Astrocyte (in vitro differentiated cells and primary cell): Measurements from ENCODE around the gene MAPRE2. TPM values are rescaled to one million over a fixed set of nuclear protein-coding genes. Genes with fewer than 3 reads are reported as not detected.

ENCODE experiments used
- DNase-seq: peaks from one replicate; pipeline ENCODE4 v3.0.0-alpha.2; 2010; ENCODE audit warnings: low read depth
- FAIRE-seq: peaks from 2 replicates; lab custom pipeline; 2011; peaks lifted over from hg19 to GRCh38; lab: Jason Lieb, UNC
- H2AFZ ChIP-seq: 2 replicates; pipeline ENCODE4 v1.6.0; 2012; ENCODE audit warnings: low read depth, low read length, inconsistent platforms
- H3K27ac ChIP-seq: 2 replicates; pipeline ENCODE4 v1.5.1; 2011; ENCODE audit warnings: low read depth, low read length, inconsistent platforms
- H3K27me3 ChIP-seq: 2 replicates; pipeline ENCODE4 v1.6.0; 2011; ENCODE audit warnings: low read length, inconsistent platforms; ENCODE audit not compliant: insufficient read depth
- H3K36me3 ChIP-seq: 2 replicates; pipeline ENCODE4 v1.5.1; 2011; ENCODE audit warnings: low read length, inconsistent platforms; ENCODE audit not compliant: insufficient read depth
- H3K4me1 ChIP-seq: 2 replicates; pipeline ENCODE4 v1.5.1; 2011; ENCODE audit warnings: low read length, inconsistent platforms; ENCODE audit not compliant: insufficient read depth
- H3K4me2 ChIP-seq: 2 replicates; pipeline ENCODE4 v1.6.0; 2012; ENCODE audit warnings: low read length, inconsistent platforms
- H3K4me3 ChIP-seq: 2 replicates; pipeline ENCODE4 v1.5.1; 2011; ENCODE audit warnings: low read depth, mild to moderate bottlenecking, low read length, inconsistent platforms; ENCODE audit not compliant: insufficient read depth
- H3K79me2 ChIP-seq: 2 replicates; pipeline ENCODE4 v1.6.0; 2012; ENCODE audit warnings: mild to moderate bottlenecking, low read length, inconsistent platforms; ENCODE audit not compliant: insufficient read depth
- H3K9ac ChIP-seq: 2 replicates; pipeline ENCODE4 v1.6.0; 2012; ENCODE audit warnings: mild to moderate bottlenecking, low read length, inconsistent platforms
- H3K9me3 ChIP-seq: 2 replicates; pipeline ENCODE4 v1.5.1; 2012; ENCODE audit warnings: low read depth, mild to moderate bottlenecking, low read length, inconsistent platforms; ENCODE audit not compliant: insufficient read depth
- H4K20me1 ChIP-seq: 2 replicates; pipeline ENCODE4 v1.6.0; 2012; ENCODE audit warnings: low read length, inconsistent platforms; ENCODE audit not compliant: insufficient read depth
- H3K27ac Mint-ChIP-seq: one replicate; pipeline ENCODE4 v1.8.0; 2021; ENCODE audit warnings: mild to moderate bottlenecking, mixed read lengths; ENCODE audit not compliant: unreplicated experiment
- H3K27me3 Mint-ChIP-seq: one replicate; pipeline ENCODE4 v1.8.0; 2021; ENCODE audit warnings: low read depth, mixed read lengths; ENCODE audit not compliant: unreplicated experiment
- H3K36me3 Mint-ChIP-seq: one replicate; pipeline ENCODE4 v1.8.0; 2021; ENCODE audit warnings: low read depth, mixed read lengths; ENCODE audit not compliant: unreplicated experiment
- H3K4me1 Mint-ChIP-seq: one replicate; pipeline ENCODE4 v1.8.0; 2021; ENCODE audit warnings: low read depth, mixed read lengths; ENCODE audit not compliant: unreplicated experiment
- H3K4me3 Mint-ChIP-seq: one replicate; pipeline ENCODE4 v1.8.0; 2021; ENCODE audit warnings: mild to moderate bottlenecking, moderate library complexity, mixed read lengths; ENCODE audit not compliant: unreplicated experiment
- H3K9me3 Mint-ChIP-seq: one replicate; pipeline ENCODE4 v1.8.0; 2021; ENCODE audit warnings: mild to moderate bottlenecking, mixed read lengths; ENCODE audit not compliant: unreplicated experiment
- EZH2 ChIP-seq: IDR thresholded peaks from 2 replicates; pipeline ENCODE4 v1.6.1; 2012; ENCODE audit warnings: mild to moderate bottlenecking, low read length, inconsistent platforms; ENCODE audit not compliant: insufficient read depth
- total RNA-seq: library from RNA; stranded (reverse); gene quantifications from 2 replicates; pipeline ENCODE4 v1.2.1, GENCODE V29; 2021
- TF ChIP-seq, protein P1 (sequence below): IDR thresholded peaks from 2 replicates; pipeline ENCODE4 v1.5.1; 2011; ENCODE audit warnings: low read depth, mild to moderate bottlenecking, inconsistent platforms, low read length, moderate library complexity; ENCODE audit not compliant: insufficient read depth

MAPRE2 gene
- total RNA-seq, 1 donor from 2014 or later = 33.8 TPM

DNA sequence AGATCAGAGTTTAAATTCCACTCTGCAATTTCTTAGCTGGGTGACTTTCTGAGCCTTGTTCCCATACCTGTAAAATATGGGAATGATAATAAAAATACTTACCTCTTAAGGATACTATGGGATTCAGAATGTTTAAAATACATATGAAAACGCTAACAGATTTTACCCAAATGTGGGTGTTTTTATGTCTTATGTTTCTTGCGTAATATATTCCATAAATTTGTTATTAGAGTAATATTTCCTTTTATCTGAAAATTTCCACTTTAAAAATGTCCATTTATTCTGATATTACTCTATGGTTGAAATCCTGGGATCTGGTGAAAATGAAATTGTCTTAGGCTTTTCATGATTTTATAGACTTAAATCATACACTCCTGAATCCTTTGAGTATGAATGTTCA is 45.5 kb downstream of the MAPRE2 start:
- H4K20me1 ChIP-seq = no peaks in the 10 kb centered on the region
- H3K36me3 ChIP-seq = no peaks in the 10 kb centered on the region
- no peak overlapping the region for H3K27ac ChIP-seq
- no peak for FAIRE-seq
- no peaks in the 10 kb centered on the region for H3K27me3 Mint-ChIP-seq
- peaks cover 2% of the 10 kb centered on the region for H3K36me3 Mint-ChIP-seq
- peaks cover 2% of the 10 kb centered on the region for H3K9me3 Mint-ChIP-seq
- H3K4me2 ChIP-seq = no peak overlapping the region
- TF ChIP-seq, protein P1, sequence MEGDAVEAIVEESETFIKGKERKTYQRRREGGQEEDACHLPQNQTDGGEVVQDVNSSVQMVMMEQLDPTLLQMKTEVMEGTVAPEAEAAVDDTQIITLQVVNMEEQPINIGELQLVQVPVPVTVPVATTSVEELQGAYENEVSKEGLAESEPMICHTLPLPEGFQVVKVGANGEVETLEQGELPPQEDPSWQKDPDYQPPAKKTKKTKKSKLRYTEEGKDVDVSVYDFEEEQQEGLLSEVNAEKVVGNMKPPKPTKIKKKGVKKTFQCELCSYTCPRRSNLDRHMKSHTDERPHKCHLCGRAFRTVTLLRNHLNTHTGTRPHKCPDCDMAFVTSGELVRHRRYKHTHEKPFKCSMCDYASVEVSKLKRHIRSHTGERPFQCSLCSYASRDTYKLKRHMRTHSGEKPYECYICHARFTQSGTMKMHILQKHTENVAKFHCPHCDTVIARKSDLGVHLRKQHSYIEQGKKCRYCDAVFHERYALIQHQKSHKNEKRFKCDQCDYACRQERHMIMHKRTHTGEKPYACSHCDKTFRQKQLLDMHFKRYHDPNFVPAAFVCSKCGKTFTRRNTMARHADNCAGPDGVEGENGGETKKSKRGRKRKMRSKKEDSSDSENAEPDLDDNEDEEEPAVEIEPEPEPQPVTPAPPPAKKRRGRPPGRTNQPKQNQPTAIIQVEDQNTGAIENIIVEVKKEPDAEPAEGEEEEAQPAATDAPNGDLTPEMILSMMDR = no peak
- no peak for TF ChIP-seq EZH2
- H3K4me1 Mint-ChIP-seq = peaks cover 22% of the 10 kb centered on the region
- H3K27ac Mint-ChIP-seq = no peak overlapping the region
- H3K79me2 ChIP-seq = no peaks in the 10 kb centered on the region
- H3K27me3 ChIP-seq = no peaks in the 10 kb centered on the region
- H3K9ac ChIP-seq = no peak overlapping the region
- H3K4me3 ChIP-seq = no peak overlapping the region
- DNase-seq = no peak
- no peaks in the 10 kb centered on the region for H3K9me3 ChIP-seq
- H2AFZ ChIP-seq = no peak overlapping the region
- no peak overlapping the region for H3K4me3 Mint-ChIP-seq
- peaks cover 8% of the 10 kb centered on the region for H3K4me1 ChIP-seq

DNA sequence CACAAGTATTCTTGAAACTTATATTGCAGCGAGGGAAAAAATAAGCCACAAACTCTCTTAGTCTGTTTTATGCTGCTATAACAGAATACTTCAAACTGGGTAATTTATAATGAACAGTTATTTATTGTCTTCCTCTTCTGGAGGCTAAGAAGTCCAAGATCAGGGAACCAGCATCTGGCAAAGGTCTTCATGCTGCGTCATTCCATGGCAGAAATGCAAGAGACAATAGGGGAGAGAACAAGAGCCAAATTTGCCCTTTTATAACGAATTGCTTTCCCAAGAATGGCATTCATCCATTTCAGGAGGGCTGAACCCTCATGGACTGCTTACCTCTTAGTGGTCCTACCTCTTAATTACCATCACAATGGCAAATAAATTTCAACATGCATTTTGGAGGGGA is 46.5 kb downstream of the MAPRE2 start:
- Histone ChIP-seq H3K27ac (no peak overlapping the region), H3K4me1 (peaks cover 8% of the 10 kb centered on the region), H3K9me3 (no peaks in the 10 kb centered on the region), H3K27me3 (no peaks in the 10 kb centered on the region), H2AFZ (no peak overlapping the region), H4K20me1 (no peaks in the 10 kb centered on the region), H3K36me3 (no peaks in the 10 kb centered on the region), H3K4me3 (no peak overlapping the region), H3K79me2 (no peaks in the 10 kb centered on the region), H3K9ac (no peak overlapping the region), H3K4me2 (no peak overlapping the region)
- no peak for FAIRE-seq
- no peak for DNase-seq
- H3K27ac Mint-ChIP-seq = no peak overlapping the region
- no peaks in the 10 kb centered on the region for H3K9me3 Mint-ChIP-seq
- H3K36me3 Mint-ChIP-seq = peaks cover 2% of the 10 kb centered on the region
- H3K4me3 Mint-ChIP-seq = no peak overlapping the region
- TF ChIP-seq EZH2 = no peak
- TF ChIP-seq, protein P1 = no peak
- H3K27me3 Mint-ChIP-seq = no peaks in the 10 kb centered on the region
- H3K4me1 Mint-ChIP-seq = peaks cover 22% of the 10 kb centered on the region

DNA sequence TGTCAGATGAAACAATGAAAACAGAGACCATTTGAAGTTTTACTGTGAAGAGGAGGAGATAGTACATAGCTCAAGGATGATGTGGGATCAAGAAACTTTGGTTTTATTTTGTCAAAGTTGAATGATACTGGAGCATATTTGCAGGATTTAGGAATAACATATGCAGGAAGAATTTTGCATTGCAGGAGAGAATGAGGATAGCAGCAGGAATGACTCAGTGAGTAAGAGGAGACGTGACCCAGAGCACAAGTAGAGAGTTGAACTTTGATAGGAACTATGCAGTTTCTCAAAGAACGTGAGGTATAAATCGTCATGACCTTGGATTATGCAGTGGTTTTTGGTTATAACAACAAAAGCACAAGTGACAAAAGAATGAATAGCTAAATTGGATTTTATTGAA is 47.7 kb downstream of the MAPRE2 start:
- Mint-ChIP-seq H3K27me3 (no peaks in the 10 kb centered on the region), H3K4me1 (peaks cover 18% of the 10 kb centered on the region), H3K4me3 (no peak overlapping the region), H3K36me3 (no peaks in the 10 kb centered on the region), H3K27ac (no peak overlapping the region), H3K9me3 (no peaks in the 10 kb centered on the region)
- peaks cover 8% of the 10 kb centered on the region for H3K4me1 ChIP-seq
- H4K20me1 ChIP-seq = no peaks in the 10 kb centered on the region
- H3K27me3 ChIP-seq = no peaks in the 10 kb centered on the region
- no peaks in the 10 kb centered on the region for H3K9me3 ChIP-seq
- peak overlapping the region; percentile 16 for H3K4me2 ChIP-seq
- H3K27ac ChIP-seq = no peak overlapping the region
- FAIRE-seq = peak; percentile 78
- H2AFZ ChIP-seq = no peak overlapping the region
- H3K9ac ChIP-seq = no peak overlapping the region
- peak; percentile 53 for DNase-seq
- no peaks in the 10 kb centered on the region for H3K36me3 ChIP-seq
- H3K79me2 ChIP-seq = no peaks in the 10 kb centered on the region
- H3K4me3 ChIP-seq = no peak overlapping the region
- TF ChIP-seq, protein P1 = no peak
- no peak for TF ChIP-seq EZH2
